Measurements from ENCODE around the gene PHF14.
"Not testable (repeated sequence)": the region's sequence is repeated elsewhere in the genome, so short reads cannot be mapped to it uniquely, and the experiment has no call there.

GRCh38 chr7:10990748-10991147 is 17.1 kb downstream of the PHF14 start:
- not testable (repeated sequence) for TF ChIP-seq CTCF, EP300, POLR2A, POLR2AphosphoS5 (IDR thresholded peaks at IDR 0.05)
